ENCODE measurements around the gene BCLAF1.

The BCLAF1 gene

DNA sequence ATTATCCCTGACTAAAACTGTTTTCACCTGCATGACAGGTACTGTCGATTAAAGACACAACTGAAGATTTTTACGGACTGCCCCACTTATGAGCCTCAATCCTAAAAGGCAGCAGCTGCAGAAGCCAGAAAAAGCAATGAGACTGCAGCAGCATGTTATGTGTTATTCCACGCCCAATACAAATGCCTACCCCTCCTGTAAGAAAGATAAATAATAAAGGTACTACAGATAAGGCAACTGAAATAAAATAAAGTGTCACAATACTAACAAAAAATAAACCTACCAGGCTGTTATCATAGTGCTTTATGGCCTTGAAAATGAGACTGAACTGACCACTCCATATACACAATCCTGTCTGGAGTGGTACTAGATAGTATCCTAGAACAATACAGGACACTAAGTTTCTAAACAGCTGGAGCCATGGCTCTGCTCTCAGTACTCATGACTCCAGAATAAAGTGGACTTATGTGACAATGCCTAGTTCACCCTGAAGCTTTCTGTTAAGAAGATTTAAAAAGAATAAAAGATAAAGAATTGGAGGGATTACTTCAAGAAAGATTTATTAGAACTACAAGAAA, 9.5 kb downstream of the BCLAF1 start:
- TF ChIP-seq, protein P1, sequence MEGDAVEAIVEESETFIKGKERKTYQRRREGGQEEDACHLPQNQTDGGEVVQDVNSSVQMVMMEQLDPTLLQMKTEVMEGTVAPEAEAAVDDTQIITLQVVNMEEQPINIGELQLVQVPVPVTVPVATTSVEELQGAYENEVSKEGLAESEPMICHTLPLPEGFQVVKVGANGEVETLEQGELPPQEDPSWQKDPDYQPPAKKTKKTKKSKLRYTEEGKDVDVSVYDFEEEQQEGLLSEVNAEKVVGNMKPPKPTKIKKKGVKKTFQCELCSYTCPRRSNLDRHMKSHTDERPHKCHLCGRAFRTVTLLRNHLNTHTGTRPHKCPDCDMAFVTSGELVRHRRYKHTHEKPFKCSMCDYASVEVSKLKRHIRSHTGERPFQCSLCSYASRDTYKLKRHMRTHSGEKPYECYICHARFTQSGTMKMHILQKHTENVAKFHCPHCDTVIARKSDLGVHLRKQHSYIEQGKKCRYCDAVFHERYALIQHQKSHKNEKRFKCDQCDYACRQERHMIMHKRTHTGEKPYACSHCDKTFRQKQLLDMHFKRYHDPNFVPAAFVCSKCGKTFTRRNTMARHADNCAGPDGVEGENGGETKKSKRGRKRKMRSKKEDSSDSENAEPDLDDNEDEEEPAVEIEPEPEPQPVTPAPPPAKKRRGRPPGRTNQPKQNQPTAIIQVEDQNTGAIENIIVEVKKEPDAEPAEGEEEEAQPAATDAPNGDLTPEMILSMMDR (IDR thresholded peaks at IDR 0.05; ENCODE audit: low read depth, low read length), result no peak
- TF ChIP-seq MYC (IDR thresholded peaks at IDR 0.05; ENCODE audit: low read depth, low read length) (no peak), POLR2A (IDR thresholded peaks at IDR 0.05; ENCODE audit: extremely low read depth, insufficient read length) (no peak)
- TF ChIP-seq, protein P2, sequence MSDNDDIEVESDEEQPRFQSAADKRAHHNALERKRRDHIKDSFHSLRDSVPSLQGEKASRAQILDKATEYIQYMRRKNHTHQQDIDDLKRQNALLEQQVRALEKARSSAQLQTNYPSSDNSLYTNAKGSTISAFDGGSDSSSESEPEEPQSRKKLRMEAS (IDR thresholded peaks at IDR 0.05; ENCODE audit: low read depth, low read length), result no peak
- H3K4me3 ChIP-seq (ENCODE audit: low read depth, low read length), result no peak overlapping the region
- DNase-seq (ENCODE audit: low read depth), result no peak

GRCh38 chr6:136274062-136274461, 15.6 kb downstream of the BCLAF1 start:
- DNase-seq (ENCODE audit: low read depth), result no peak
- TF ChIP-seq, protein P1 (IDR thresholded peaks at IDR 0.05; ENCODE audit: low read depth, low read length), result no peak
- TF ChIP-seq, protein P2 (IDR thresholded peaks at IDR 0.05; ENCODE audit: low read depth, low read length), result no peak
- TF ChIP-seq POLR2A (IDR thresholded peaks at IDR 0.05; ENCODE audit: extremely low read depth, insufficient read length) (no peak), MYC (IDR thresholded peaks at IDR 0.05; ENCODE audit: low read depth, low read length) (no peak)
- no peak overlapping the region for H3K4me3 ChIP-seq (ENCODE audit: low read depth, low read length)

GRCh38 chr6:136265101-136265500, 24.5 kb downstream of the BCLAF1 start:
- DNase-seq (ENCODE audit: low read depth), result no peak
- TF ChIP-seq, protein P2 (IDR thresholded peaks at IDR 0.05; ENCODE audit: low read depth, low read length), result no peak
- no peak for TF ChIP-seq MYC (IDR thresholded peaks at IDR 0.05; ENCODE audit: low read depth, low read length)
- TF ChIP-seq POLR2A (IDR thresholded peaks at IDR 0.05; ENCODE audit: extremely low read depth, insufficient read length), result no peak
- TF ChIP-seq, protein P1 (IDR thresholded peaks at IDR 0.05; ENCODE audit: low read depth, low read length), result no peak

GRCh38 chr6:136262940-136263339, 26.7 kb downstream of the BCLAF1 start:
- DNase-seq (ENCODE audit: low read depth), result no peak
- no peak overlapping the region for H3K4me3 ChIP-seq (ENCODE audit: low read depth, low read length)
- TF ChIP-seq, protein P2 (IDR thresholded peaks at IDR 0.05; ENCODE audit: low read depth, low read length), result no peak
- TF ChIP-seq POLR2A (IDR thresholded peaks at IDR 0.05; ENCODE audit: extremely low read depth, insufficient read length) (no peak), MYC (IDR thresholded peaks at IDR 0.05; ENCODE audit: low read depth, low read length) (no peak)
- TF ChIP-seq, protein P1 (IDR thresholded peaks at IDR 0.05; ENCODE audit: low read depth, low read length), result no peak

More at GRCh38 chr6:136265101-136265500, 24.5 kb downstream of the BCLAF1 start:
- H3K4me3 ChIP-seq (ENCODE audit: low read depth, low read length), result no peak overlapping the region

DNA sequence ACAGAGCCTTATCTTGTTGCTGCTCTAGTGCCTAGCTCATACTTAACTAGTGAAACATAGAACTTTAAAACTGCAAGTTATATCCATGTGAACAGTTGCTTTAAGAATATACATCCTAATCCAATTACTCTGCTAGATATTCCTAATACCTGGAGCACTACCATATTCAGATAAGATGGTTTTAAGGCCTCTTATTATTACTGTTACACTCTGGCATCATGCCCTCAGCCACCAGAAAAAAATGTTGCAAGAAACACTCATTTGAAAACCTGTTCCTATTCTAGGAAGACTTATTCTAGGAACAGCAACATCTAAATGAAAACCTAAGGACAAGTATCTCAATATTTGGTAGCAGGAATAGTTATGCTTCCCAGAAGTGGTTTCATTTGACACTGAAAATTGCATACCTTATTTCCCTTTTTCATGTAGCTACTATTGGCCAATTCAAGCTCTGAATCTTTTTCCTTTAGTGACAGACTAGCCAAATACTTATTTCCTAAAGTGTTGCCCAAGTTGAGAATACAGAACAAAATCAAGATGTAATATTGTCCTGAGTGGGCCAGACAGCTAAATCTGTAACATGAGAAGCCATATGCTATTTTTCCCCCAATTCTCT, 34.7 kb downstream of the BCLAF1 start:
- no peak for DNase-seq (ENCODE audit: low read depth)
- TF ChIP-seq, protein P1 (IDR thresholded peaks at IDR 0.05; ENCODE audit: low read depth, low read length), result no peak
- TF ChIP-seq POLR2A (IDR thresholded peaks at IDR 0.05; ENCODE audit: extremely low read depth, insufficient read length), result no peak
- TF ChIP-seq, protein P2 (IDR thresholded peaks at IDR 0.05; ENCODE audit: low read depth, low read length), result no peak
- TF ChIP-seq MYC (IDR thresholded peaks at IDR 0.05; ENCODE audit: low read depth, low read length), result no peak
- no peak overlapping the region for H3K4me3 ChIP-seq (ENCODE audit: low read depth, low read length)

Data from NB4 (cell line).